HEK293 (cell line): ENCODE results near the gene NOL9.

Source experiments
- CTCF ChIP-seq: fragments of 450-650 bp; formaldehyde crosslinking; IDR thresholded peaks from 2 replicates; pipeline ENCODE4 v1.5.1; 2016; ENCODE audit warnings: missing biosample characterization, missing genetic modification characterization
- FEZF1 ChIP-seq: fragments of 450-650 bp; formaldehyde crosslinking; IDR thresholded peaks from 2 replicates; pipeline ENCODE4 v1.5.1; 2016; ENCODE audit warnings: missing biosample characterization, missing genetic modification characterization
- GLIS1 ChIP-seq: fragments of 450-650 bp; formaldehyde crosslinking; IDR thresholded peaks from 2 replicates; pipeline ENCODE4 v1.5.1; 2016; ENCODE audit warnings: missing biosample characterization, missing genetic modification characterization
- IKZF3 ChIP-seq: fragments of 450-650 bp; IDR thresholded peaks from 2 replicates; pipeline ENCODE4 v1.5.0; 2018; ENCODE audit warnings: missing biosample characterization, mild to moderate bottlenecking, missing genetic modification characterization, moderate library complexity
- RBAK ChIP-seq: fragments of 450-650 bp; formaldehyde crosslinking; IDR thresholded peaks from 2 replicates; pipeline ENCODE4 v1.5.1; 2016; ENCODE audit warnings: missing biosample characterization, missing genetic modification characterization
- REST ChIP-seq: fragments of 450-650 bp; formaldehyde crosslinking; IDR thresholded peaks from 2 replicates; pipeline ENCODE4 v1.5.1; 2016; ENCODE audit warnings: missing biosample characterization, missing genetic modification characterization
- SP2 ChIP-seq: fragments of 450-650 bp; formaldehyde crosslinking; IDR thresholded peaks from 2 replicates; pipeline ENCODE4 v1.5.1; 2016; ENCODE audit warnings: missing biosample characterization, missing genetic modification characterization
- WT1 ChIP-seq: fragments of 450-650 bp; formaldehyde crosslinking; IDR thresholded peaks from 2 replicates; pipeline ENCODE4 v1.5.1; 2016; ENCODE audit warnings: missing biosample characterization, missing genetic modification characterization
- ZBTB1 ChIP-seq: fragments of 450-650 bp; formaldehyde crosslinking; IDR thresholded peaks from 2 replicates; pipeline ENCODE4 v1.5.1; 2016; ENCODE audit warnings: missing biosample characterization, missing genetic modification characterization
- ZBTB49 ChIP-seq: fragments of 450-650 bp; formaldehyde crosslinking; IDR thresholded peaks from 2 replicates; pipeline ENCODE4 v1.5.1; 2016; ENCODE audit warnings: missing biosample characterization, missing genetic modification characterization, low read depth
- ZBTB8A ChIP-seq: fragments of 450-650 bp; formaldehyde crosslinking; IDR thresholded peaks from 2 replicates; pipeline ENCODE4 v1.5.1; 2016; ENCODE audit warnings: missing biosample characterization, missing genetic modification characterization
- ZNF146 ChIP-seq: fragments of 450-650 bp; formaldehyde crosslinking; IDR thresholded peaks from 2 replicates; pipeline ENCODE4 v1.5.1; 2016; ENCODE audit warnings: missing biosample characterization, missing genetic modification characterization
- ZNF16 ChIP-seq: fragments of 450-650 bp; formaldehyde crosslinking; IDR thresholded peaks from 2 replicates; pipeline ENCODE4 v1.5.1; 2016; ENCODE audit warnings: low read depth, missing biosample characterization, missing genetic modification characterization
- ZNF169 ChIP-seq: fragments of 450-650 bp; formaldehyde crosslinking; IDR thresholded peaks from 2 replicates; pipeline ENCODE4 v1.5.1; 2016; ENCODE audit warnings: missing biosample characterization, missing genetic modification characterization
- ZNF223 ChIP-seq: fragments of 450-650 bp; formaldehyde crosslinking; IDR thresholded peaks from 2 replicates; pipeline ENCODE4 v1.5.1; 2016; ENCODE audit warnings: missing biosample characterization, missing genetic modification characterization
- ZNF239 ChIP-seq: fragments of 450-650 bp; formaldehyde crosslinking; IDR thresholded peaks from 2 replicates; pipeline ENCODE4 v1.5.1; 2016; ENCODE audit warnings: missing biosample characterization, missing genetic modification characterization
- ZNF266 ChIP-seq: fragments of 450-650 bp; formaldehyde crosslinking; IDR thresholded peaks from 2 replicates; pipeline ENCODE4 v1.5.1; 2016; ENCODE audit warnings: missing biosample characterization, missing genetic modification characterization, low read depth
- ZNF280D ChIP-seq: fragments of 450-650 bp; formaldehyde crosslinking; IDR thresholded peaks from 2 replicates; pipeline ENCODE4 v1.5.1; 2016; ENCODE audit warnings: missing biosample characterization, missing genetic modification characterization
- ZNF341 ChIP-seq: fragments of 450-650 bp; formaldehyde crosslinking; IDR thresholded peaks from 2 replicates; pipeline ENCODE4; 2016; ENCODE audit warnings: low read depth, missing biosample characterization, missing genetic modification characterization
- ZNF37A ChIP-seq: fragments of 450-650 bp; IDR thresholded peaks from 2 replicates; pipeline ENCODE4 v1.5.1; 2018; ENCODE audit warnings: missing biosample characterization, missing genetic modification characterization
- ZNF391 ChIP-seq: fragments of 450-650 bp; formaldehyde crosslinking; IDR thresholded peaks from 2 replicates; pipeline ENCODE4 v1.5.1; 2016; ENCODE audit warnings: low read depth, missing biosample characterization, missing genetic modification characterization, borderline replicate concordance
- ZNF558 ChIP-seq: fragments of 450-650 bp; formaldehyde crosslinking; IDR thresholded peaks from 2 replicates; pipeline ENCODE4 v1.5.1; 2016; ENCODE audit warnings: missing biosample characterization, missing genetic modification characterization
- ZNF560 ChIP-seq: fragments of 450-650 bp; formaldehyde crosslinking; IDR thresholded peaks from 2 replicates; pipeline ENCODE4 v1.5.1; 2017; ENCODE audit warnings: missing biosample characterization, missing genetic modification characterization, borderline replicate concordance
- ZNF596 ChIP-seq: fragments of 450-650 bp; IDR thresholded peaks from 2 replicates; pipeline ENCODE4 v1.5.0; 2018; ENCODE audit warnings: missing biosample characterization, mild to moderate bottlenecking, missing genetic modification characterization, moderate library complexity
- ZNF600 ChIP-seq: fragments of 450-650 bp; formaldehyde crosslinking; IDR thresholded peaks from 2 replicates; pipeline ENCODE4 v1.5.1; 2016; ENCODE audit warnings: missing biosample characterization, missing genetic modification characterization
- ZNF654 ChIP-seq: fragments of 450-650 bp; formaldehyde crosslinking; IDR thresholded peaks from 2 replicates; pipeline ENCODE4 v1.5.1; 2016; ENCODE audit warnings: low read depth, missing biosample characterization, missing genetic modification characterization
- ZNF707 ChIP-seq: fragments of 450-650 bp; formaldehyde crosslinking; IDR thresholded peaks from 2 replicates; pipeline ENCODE4 v1.5.1; 2016; ENCODE audit warnings: missing biosample characterization, missing genetic modification characterization
- ZNF768 ChIP-seq: fragments of 450-650 bp; formaldehyde crosslinking; IDR thresholded peaks from 2 replicates; pipeline ENCODE4 v1.5.1; 2018; ENCODE audit warnings: missing biosample characterization, mild to moderate bottlenecking, missing genetic modification characterization
- ZNF791 ChIP-seq: fragments of 450-650 bp; formaldehyde crosslinking; IDR thresholded peaks from 2 replicates; pipeline ENCODE4 v1.5.1; 2016; ENCODE audit warnings: missing biosample characterization, missing genetic modification characterization
- ZNF843 ChIP-seq: fragments of 450-650 bp; formaldehyde crosslinking; IDR thresholded peaks from 2 replicates; pipeline ENCODE4 v1.5.1; 2016; ENCODE audit warnings: missing biosample characterization, missing genetic modification characterization
- ZSCAN30 ChIP-seq: fragments of 450-650 bp; IDR thresholded peaks from 2 replicates; pipeline ENCODE4 v1.5.1; 2018; ENCODE audit warnings: missing biosample characterization, mild to moderate bottlenecking, missing genetic modification characterization, moderate library complexity
- ZXDB ChIP-seq: fragments of 450-650 bp; formaldehyde crosslinking; IDR thresholded peaks from 2 replicates; pipeline ENCODE4 v1.5.1; 2016; ENCODE audit warnings: missing biosample characterization, missing genetic modification characterization

The NOL9 gene

GRCh38 chr1:6491480-6491962 is 62.8 kb downstream of the NOL9 start, which contains the start of gene PLEKHG5 (continued):
- TF ChIP-seq ZBTB1 (tag by site-specific recombination), result no peak
- no peak for TF ChIP-seq IKZF3 (tag by site-specific recombination)
- no peak for TF ChIP-seq ZNF16
- no peak for TF ChIP-seq ZBTB49 (tag by site-specific recombination)
- TF ChIP-seq ZNF768 (tag by site-specific recombination), result no peak
- no peak for TF ChIP-seq ZNF223
- no peak for TF ChIP-seq ZNF146 (tag by site-specific recombination)
- TF ChIP-seq FEZF1 (tag by site-specific recombination), result no peak; the same call in 1 of the 2 replicates
- TF ChIP-seq ZNF596, result no peak
- no peak for TF ChIP-seq ZNF560
- no peak; the same call in 1 of the 2 replicates for TF ChIP-seq ZNF391 (tag by site-specific recombination)
- TF ChIP-seq ZNF791 (tag by site-specific recombination), result no peak
- TF ChIP-seq SP2 (tag by site-specific recombination), result peak; percentile 67
- no peak for TF ChIP-seq CTCF (tag by site-specific recombination)
- no peak for TF ChIP-seq ZNF707 (tag by site-specific recombination)
- TF ChIP-seq GLIS1 (tag by site-specific recombination), result peak; percentile 82
- no peak for TF ChIP-seq ZSCAN30 (tag by site-specific recombination)
- TF ChIP-seq ZNF280D (tag by site-specific recombination), result no peak
- no peak for TF ChIP-seq ZNF266 (tag by site-specific recombination)
- TF ChIP-seq REST (tag by site-specific recombination), result no peak
- TF ChIP-seq WT1 (tag by site-specific recombination), result peak; percentile 78
- TF ChIP-seq ZBTB8A (tag by site-specific recombination), result no peak
- no peak for TF ChIP-seq ZNF239 (tag by site-specific recombination)
- TF ChIP-seq ZXDB, result no peak
- TF ChIP-seq ZNF558, result no peak
- TF ChIP-seq ZNF169 (tag by site-specific recombination), result no peak
- no peak for TF ChIP-seq ZNF843 (tag by site-specific recombination)
- no peak for TF ChIP-seq ZNF654 (tag by site-specific recombination)
- peak; percentile 94 for TF ChIP-seq ZNF600 (tag by site-specific recombination)
- TF ChIP-seq ZNF341, result no peak
- TF ChIP-seq ZNF37A, result no peak
- no peak for TF ChIP-seq RBAK (tag by site-specific recombination)
